ENCODE data around the gene FER1L5.
"Not testable (repeated sequence)": the region's sequence is repeated elsewhere in the genome, so short reads cannot be mapped to it uniquely, and the experiment has no call there.

FER1L5 gene

DNA sequence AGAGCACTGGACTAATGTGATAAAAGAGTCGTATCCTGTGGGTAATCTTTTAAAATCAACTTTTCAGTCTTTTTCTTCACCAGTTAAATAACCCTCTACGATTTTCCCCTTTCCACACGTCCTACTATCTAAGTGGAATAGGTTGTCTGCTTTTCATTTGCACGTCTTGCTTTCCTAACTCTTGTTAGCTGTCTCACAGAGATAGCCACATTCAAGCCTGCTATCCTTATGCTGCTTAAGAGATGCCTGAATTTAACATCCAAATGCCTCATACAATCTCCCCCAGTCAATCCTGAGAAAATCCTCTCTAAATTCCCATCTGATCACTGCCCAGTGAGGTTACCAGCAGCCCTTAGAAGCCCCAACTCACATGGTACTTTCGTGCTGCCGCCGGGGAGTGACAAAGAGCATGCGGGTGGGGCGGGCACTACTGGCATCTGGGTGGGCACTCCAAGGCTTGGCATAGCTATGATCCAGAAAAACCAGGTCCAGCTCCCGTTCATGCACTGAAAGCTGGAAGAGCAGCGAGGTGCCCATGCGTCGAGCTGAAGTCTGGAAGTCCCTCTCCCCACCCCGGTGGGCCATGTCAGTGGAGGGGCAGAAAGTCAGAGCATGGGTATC, 5.9 kb upstream of the FER1L5 start:
- no peak for DNase-seq (ENCODE audit: low read depth in 3 of 3)

DNA sequence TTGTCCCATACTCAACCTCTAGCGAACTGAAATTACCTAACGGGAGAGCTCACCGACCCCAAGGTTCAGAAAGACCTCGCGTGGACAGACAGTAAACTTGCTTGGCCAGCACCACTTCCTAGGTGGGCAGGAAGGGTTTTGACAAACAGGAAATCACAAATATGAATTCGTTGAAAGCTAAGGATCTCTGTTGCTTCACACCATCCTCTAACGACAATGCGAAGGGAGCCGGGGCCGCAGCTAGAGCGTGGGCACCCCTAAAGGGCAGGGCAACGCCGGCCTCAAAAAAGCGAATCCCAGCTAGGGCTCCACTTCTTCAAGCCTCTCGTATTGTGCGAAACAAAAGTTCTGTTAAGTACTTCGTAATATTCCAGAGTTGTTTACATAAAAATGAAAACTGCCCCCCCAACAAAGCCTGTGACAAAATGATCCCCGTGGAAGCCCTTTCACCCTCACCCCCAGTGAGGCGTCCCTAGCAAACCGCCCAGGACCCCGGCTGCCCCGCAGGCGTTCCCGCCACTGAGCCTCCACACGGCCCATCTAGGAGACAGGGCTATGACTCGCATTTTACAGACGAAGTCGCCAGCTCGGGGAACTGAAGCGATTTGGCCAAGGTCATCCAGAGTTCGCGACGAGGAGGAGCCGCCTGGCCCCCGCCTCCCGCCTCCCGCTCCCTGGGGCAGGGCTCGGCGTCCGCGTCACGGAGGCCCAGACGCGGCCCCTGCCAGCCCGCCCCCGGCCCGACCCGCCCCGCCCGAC, 5.0 kb upstream of the FER1L5 start:
- DNase-seq (ENCODE audit: low read depth in 3 of 3) = peak; percentile 63 to 82 (median 79)

DNA sequence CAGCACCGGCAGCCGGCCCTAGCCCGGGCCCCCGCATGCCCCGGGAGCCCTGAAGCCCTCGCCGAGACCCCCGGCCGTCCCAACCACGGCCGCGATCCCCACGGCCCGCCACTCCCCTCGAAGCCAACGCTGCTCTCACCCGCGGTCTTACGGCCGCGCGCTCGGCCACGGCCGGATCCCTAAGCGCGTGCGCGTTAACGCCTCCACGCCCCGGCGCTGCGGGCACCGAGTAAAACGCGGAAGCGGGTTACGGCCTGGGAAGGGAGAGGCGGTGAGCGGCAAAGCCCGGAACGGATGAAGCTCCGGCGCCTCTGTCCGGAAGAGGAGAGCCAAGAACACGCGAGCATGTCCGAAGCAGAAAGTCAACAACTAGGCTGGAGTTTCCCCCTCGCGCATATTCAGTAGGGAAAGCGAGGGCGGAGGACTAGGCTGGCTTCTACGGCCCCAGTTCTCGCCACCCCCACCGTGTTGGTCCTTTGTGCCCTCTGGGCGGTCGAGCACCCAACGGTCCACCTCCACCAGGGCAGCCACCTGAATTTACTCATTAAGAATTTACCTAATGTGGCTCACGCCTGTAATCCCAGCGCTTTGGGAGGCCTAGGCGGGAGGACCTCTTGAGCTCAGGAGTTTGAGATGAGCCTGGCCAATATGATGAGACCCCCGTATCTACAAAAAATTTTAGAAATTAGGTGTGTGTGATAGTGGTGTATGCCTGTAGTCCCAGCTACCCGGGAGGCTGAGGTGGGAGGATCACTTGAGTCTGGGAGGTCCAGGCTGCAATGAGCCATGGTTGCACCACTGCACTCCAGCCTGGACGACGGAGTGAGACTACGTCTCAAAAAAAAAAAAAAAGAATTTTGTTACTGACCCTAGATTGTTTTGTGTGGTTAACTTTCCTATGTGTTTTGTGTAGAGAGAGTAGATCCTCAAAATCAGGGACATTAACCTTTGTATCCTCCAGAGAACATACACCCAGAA, 4.1 kb upstream of the FER1L5 start, which contains the start of gene KANSL3:
Gene KANSL3 (minus strand): TSS at position 169 of the 978 bp plus-strand sequence. CDS start 1,177 bp downstream, outside the sequence.
- peak; percentile 76 to 85 (median 85) for DNase-seq (ENCODE audit: low read depth in 3 of 3)

DNA sequence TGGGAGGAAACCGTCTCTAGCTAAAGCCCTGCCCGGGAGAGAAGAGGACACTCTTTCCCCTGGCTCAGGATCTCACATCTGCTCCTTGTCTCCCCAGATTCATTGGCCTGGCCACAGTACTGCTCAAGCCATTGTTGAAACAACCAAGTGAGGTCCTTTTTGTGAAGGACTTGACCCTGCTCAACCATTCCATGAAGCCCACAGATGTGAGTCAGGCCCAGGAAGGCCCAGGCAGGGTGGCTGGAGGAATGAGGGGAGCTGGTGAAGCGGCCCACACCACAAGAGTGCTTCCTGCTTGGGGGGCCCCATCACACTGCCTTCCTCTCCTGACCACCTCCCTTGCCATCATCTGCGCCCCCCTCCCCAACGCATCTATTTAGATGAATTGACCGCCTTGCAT, 5.1 kb downstream of the FER1L5 start:
- DNase-seq (ENCODE audit: low read depth in 3 of 3) = no peak

DNA sequence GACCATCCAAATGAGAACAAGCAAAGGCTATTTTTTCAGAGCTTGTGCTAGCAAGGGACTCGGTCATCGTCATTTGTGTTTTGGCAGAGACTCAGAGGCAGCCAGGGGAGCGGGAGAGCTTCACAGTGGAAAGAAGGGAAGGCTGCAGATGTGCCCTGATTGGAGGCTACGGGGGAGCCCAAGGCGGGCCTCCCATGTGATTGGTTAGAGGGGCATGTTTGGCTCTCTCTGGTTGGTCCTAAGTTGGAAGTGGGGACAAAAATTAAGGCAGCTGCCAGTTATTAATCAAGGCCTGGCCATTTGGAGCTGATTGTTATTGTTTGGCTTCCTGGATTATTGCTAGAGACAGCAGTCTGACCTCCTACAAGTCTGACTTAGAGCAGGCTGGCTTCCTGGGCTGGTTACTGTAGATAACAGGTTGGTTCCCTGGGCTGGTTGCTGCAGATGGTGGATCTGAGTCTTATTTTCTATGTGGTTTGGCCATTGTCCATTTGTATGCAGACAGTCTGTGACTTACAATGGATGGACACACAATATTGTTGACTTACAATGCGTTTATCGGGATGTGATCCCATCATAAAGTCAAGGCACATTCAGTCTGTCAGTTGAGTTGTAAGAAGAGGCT, 5.9 kb downstream of the FER1L5 start:
- DNase-seq (ENCODE audit: low read depth in 3 of 3) = no peak

DNA sequence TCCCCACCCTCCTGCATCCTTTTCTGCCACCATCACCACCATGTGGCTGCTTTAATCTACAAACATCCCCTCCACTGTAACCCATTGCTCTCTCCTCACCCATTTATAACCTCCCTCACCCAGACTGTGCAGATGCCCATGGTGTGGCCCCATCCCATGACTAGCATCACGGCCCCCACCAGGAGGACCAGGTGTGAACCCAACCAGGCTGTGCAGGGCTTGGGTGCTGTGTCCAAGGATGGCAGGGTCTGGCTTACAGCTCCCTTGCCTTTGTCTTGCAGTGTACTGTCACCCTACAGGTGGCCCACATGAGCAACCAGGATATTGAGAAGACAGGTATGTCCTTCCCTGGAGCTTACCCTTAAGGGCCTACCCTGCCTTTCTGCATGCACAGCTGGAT, 6.8 kb downstream of the FER1L5 start:
- DNase-seq (ENCODE audit: low read depth in 3 of 3) = no peak

DNA sequence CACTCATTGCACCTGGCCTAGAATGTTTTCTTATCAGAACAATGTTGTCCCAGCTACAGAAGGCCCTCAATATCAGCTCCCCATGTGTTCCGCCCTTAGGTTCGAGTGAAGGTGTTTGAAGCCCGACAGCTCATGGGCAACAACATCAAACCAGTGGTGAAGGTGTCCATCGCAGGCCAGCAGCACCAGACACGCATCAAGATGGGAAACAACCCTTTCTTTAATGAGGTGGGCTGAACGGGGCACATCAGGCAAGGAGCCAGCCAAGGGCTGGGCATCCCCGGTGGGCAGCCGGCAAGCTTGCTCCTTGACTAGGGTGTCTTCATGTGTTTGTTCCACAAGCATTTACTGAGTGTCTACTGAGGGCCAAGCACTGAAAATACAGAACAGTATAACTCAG, 9.2 kb downstream of the FER1L5 start:
- DNase-seq (ENCODE audit: low read depth in 3 of 3) = no peak

DNA sequence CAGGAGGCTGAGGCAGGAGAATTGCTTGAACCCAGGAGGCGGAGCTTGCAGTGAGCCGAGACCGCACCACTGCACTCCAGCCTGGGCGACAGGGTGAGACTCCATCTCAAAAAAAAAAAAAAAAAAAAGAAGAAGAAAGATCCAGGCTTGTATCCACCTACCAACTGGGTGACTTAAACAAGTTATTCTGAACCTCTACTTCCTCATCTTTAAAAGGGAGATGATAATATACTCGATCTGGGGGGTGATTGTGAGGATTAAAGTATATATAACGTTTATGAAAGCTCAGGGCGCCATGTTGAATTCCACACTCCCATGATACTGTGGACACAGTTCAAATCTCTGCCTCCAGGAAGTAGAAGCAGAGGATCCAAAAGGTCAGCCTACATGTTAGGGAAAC, 12.2 kb downstream of the FER1L5 start:
- not testable (repeated sequence) for DNase-seq (ENCODE audit: low read depth in 3 of 3)

DNA sequence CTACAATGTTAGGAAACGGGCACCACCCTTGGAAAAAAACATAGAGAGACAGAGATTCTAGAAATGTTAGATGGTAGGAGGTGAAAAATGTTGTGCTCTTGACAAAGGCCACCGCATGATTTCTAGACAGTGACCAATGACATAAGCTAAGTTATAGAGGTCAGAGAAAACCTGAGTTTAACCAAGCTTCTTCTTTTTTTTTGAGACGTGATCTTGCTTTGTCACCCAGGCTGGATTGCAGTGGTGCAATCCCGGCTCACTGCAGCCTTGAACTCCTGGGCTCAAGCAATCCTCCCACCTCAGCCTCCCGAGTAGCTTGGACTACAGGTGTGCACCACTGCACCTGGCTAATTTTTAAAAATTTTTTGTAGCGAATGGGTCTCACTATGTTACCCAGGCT, 13.0 kb downstream of the FER1L5 start:
- DNase-seq (ENCODE audit: low read depth in 3 of 3) = no peak

DNA sequence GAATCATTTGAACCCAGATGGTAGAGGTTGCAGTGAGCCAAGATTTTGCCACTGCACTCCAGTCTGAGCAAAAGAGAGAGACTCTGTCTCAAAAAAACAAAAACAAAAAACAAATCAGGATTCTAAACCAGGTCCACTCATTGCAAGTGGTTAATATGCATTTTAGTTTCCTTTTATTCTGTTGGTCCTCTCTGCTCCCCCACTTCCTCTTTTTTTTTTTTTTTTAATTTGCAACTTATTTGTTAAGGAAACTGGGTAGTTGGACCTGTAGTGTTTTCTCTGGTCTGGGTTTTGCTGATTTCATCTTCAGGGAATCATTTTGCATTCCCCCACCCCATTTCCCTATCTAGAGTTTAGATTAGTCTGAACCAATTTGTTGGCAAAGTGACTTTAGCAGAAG, 14.0 kb downstream of the FER1L5 start:
- no peak for DNase-seq (ENCODE audit: low read depth in 3 of 3)

DNA sequence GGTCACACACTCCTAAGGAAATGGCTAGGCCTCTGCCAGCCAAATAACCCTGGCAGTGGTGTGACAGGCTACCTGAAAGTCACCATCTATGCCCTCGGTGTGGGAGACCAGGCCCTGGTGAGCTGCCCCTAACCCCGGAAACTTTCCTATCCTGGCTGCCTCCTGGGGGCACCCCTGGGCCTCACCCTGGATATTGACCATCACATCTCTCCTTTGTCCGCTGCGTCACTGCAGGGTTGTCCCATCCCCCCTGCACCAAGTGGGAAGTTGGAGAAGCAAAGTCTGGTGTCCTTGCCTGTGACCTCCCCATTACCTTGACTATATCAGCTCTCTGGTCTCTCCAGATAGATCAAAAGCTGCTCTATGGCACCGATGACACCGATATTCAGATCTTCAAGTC, 18.8 kb downstream of the FER1L5 start:
- no peak for DNase-seq (ENCODE audit: low read depth in 3 of 3)

DNA sequence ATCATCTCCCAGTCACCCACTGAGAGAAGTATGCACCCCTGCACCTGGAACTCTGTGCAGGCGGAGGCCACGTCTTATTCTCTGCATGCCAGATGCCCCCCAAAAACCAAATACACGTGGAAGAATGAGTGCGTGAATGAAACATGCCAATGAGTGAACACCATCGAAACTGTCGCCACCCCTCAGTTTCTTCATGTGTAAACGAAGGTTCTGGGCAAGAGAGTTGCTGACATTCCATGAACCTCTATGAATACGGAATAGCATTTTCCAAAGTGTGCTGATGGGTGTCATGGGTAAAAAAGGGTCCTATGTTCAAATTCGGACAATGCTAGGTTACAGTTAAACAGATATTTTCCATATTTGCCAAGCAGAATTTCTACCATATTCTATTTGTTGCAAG, 19.8 kb downstream of the FER1L5 start:
- no peak for DNase-seq (ENCODE audit: low read depth in 3 of 3)

DNA sequence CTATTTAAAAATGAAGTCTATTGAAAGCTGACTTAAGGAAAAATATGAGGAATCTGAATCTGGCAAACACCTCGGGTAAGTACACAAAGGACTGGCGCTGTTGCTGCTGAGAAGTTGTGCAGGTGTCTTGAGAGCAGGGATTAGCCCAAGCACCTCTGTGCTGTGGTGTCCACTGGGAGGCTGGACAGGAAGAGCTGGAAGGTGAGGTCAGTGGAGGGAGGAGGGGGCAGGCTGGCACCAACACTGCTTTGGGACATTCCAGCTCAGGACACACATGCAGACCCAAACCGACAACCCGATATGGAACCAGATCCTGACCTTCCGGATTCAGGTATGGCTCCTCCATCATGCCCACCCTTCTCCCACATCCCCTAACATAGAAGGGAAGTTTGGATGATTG, 20.6 kb downstream of the FER1L5 start:
- no peak for DNase-seq (ENCODE audit: low read depth in 3 of 3)

DNA sequence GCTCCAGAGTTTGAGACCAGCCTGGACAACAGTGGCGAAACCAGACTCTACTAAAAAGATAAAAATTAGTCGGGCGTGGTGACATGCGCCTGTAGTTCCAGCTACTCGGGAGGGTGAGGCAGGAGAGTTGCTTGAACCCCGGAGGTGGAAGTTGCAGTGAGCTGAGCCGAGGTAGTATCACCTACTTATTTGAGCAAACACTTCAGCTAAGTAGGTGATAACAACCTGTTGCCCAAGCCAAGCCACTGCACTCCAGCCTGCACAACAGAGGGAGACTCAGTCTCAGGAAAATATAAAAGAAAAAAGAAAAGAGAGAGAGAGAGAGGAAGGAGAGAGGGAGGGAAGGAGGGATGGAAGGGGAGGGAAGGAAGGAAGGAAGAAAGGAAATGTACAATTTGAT, 21.3 kb downstream of the FER1L5 start:
- DNase-seq (ENCODE audit: low read depth in 3 of 3) = no peak

DNA sequence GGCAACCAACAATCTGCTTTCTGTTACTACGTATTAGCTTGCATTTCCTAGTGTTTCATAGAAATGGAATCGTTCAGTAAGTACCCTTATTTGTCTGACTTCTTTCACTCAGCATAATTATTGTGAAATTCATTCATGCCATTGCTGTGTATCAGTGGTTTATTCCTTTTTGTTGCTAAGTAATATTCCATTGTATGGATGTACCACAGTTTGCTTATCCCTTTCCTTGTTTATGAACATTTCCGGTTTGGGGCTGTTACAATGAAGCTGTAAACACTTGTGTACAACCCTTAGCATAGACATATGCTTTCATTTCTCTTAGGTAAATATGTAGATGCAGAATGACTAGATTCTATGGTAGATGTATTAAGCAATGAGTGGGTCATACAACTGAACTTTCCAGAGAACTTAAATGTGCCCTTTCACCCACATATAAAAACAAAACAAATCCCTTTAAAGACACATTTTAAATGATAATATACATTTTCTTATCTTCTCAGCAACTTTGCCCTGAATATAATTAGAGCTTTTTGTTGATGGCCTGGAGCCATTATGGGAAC, 21.9 kb downstream of the FER1L5 start:
- DNase-seq (ENCODE audit: low read depth in 3 of 3) = no peak

DNA sequence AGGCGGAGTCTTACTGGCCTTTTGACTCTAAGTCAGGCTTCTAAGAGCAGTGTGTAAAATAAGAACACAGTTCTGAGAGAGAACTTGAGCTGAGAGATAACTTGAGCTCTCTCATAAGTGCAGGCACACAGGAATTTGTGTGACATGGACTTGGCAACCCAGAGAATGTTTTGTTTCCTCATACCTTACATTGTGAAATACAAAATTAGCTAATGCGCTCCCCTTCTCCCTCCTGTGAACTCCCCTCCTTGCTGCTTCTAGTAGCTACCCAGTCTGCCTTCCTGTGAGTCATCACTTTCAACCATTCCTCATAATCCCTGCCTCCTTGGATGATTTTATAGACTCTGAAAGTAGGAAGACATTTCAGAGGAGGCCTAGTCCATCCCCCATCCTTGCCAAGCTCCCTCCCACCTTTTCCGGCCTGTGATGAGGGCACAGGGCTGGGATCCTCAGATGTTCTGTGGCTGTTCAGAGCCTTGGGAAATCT, 22.6 kb downstream of the FER1L5 start:
- no peak for DNase-seq (ENCODE audit: low read depth in 3 of 3)

DNA sequence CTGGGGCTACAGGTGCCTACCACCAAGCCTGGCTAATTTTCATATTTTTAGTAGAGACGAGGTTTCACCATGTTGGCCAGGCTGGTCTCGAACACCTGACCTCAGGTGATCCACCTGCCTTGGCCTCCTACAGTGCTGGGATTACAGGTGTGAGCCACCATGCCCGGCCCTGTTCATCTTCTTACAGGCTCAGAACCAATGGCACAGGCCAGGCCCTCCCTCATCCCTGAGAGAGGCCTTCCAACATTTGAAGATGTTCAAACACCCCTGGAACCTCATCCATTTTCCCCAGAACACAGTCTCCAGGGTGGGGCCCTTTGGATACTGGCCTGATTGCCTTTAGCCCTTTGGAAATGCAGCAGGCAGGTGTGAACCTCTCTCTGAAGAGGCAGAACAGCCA, 23.2 kb downstream of the FER1L5 start:
- not testable (repeated sequence) for DNase-seq (ENCODE audit: low read depth in 3 of 3)

DNA sequence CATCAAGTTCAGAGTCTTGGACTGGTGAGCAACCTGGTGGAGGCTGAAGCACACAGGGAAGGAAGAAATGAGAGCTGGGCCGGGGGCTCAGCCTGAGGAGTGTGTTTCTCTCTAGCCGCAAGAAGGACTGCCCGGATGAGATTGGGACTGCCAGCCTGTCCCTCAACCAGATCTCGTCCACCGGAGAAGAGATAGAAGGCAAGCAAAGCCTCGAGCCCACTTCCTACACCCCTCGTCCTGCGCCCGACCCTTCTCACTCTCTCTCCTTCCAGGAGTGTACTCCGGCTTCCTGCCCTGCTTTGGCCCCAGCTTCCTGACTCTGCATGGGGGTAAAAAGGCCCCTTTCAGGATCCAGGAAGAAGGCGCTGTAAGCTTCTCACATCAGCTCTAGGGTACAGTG, 26.2 kb downstream of the FER1L5 start:
- no peak for DNase-seq (ENCODE audit: low read depth in 3 of 3)

DNA sequence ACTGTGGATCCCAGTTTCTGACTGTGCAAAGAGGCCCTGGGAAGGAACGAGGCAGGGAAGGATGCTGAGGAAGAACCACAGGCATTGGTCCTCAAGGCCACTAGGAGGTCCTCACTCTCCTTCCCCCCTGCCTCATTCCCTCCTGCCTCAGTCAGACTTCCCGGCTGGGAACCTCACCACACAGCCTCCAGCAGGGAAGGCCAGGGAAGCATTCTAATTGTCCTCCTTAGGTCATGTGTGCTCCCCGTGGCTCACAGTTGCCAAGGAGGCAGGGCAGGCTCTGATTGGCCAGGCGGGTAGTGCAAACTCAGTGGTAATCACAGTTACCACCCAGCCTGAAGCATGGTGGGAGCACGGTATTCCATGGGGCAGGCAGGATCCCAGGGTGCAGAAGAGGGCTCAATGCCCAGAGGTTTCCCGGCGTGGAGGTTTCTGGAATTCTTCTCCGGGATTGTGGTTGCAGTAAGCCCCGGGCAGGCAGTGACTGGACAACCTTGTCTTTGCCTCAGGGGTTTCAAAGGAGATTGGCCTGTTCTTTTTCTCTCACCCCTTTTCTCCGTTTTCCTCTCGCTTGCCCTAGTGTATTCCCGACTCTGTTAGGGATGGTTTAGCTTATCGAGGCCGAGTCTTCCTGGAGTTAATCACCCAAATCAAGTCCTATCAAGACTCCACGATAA, 27.1 kb downstream of the FER1L5 start:
- DNase-seq (ENCODE audit: low read depth in 3 of 3) = no peak

DNA sequence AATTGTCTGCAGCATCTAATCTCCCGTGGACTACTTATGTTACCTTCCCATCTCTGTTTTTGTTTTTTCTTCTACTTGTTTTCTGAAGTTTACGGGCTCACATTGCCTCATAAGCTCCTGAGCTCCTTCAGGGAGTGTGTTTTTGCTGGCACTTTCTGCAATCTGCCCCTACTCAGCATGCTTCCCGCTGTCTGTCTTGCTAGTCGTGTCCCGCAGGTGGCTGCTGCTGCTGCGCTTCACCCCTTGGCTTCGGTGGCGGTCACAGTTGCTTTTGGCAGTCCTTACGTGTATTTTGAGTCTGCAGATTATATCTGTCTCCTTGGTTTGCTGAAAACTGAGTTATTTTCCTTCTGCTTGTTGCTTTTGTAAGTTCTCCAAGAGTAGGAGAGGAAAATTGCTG, 37.3 kb downstream of the FER1L5 start:
- DNase-seq (ENCODE audit: low read depth in 3 of 3) = no peak
